ENCODE results near the gene MSANTD4.
A peak's percentile ranks its signal among the peaks of the same experiment; 100 is the strongest.

The MSANTD4 gene

GRCh38 chr11:106021967-106022794, at the start of gene MSANTD4:
Gene MSANTD4, minus strand, starts transcription at chr11:106022240. Its CDS starts 11,323 bp downstream, at chr11:106010917.
- peak within 1 kb of the TSS; percentile 82 for H2AFZ ChIP-seq (ENCODE audit: low read depth, low read length)
- H3K9ac ChIP-seq (ENCODE audit: low read length): peak within 1 kb of the TSS; percentile 81
- no peak for TF ChIP-seq EZH2phosphoT487 (IDR thresholded peaks at IDR 0.05; ENCODE audit: low read depth)
- TF ChIP-seq, protein P1, sequence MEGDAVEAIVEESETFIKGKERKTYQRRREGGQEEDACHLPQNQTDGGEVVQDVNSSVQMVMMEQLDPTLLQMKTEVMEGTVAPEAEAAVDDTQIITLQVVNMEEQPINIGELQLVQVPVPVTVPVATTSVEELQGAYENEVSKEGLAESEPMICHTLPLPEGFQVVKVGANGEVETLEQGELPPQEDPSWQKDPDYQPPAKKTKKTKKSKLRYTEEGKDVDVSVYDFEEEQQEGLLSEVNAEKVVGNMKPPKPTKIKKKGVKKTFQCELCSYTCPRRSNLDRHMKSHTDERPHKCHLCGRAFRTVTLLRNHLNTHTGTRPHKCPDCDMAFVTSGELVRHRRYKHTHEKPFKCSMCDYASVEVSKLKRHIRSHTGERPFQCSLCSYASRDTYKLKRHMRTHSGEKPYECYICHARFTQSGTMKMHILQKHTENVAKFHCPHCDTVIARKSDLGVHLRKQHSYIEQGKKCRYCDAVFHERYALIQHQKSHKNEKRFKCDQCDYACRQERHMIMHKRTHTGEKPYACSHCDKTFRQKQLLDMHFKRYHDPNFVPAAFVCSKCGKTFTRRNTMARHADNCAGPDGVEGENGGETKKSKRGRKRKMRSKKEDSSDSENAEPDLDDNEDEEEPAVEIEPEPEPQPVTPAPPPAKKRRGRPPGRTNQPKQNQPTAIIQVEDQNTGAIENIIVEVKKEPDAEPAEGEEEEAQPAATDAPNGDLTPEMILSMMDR (IDR thresholded peaks at IDR 0.05; ENCODE audit: low read depth, low read length): no peak
- peaks cover 5% of the 10 kb centered on the region for H3K36me3 ChIP-seq (replicated peaks; ENCODE audit: low read depth, low read length)
- H3K27me3 ChIP-seq (ENCODE audit: low read depth, low read length): no peaks in the 10 kb centered on the region
- peaks cover 44% of the 10 kb centered on the region for H3K79me2 ChIP-seq (ENCODE audit: low read length)
- peak within 1 kb of the TSS; percentile 90 for H3K4me3 ChIP-seq (ENCODE audit: low read length)
- peak within 1 kb of the TSS; percentile 47 for H3K27ac ChIP-seq (ENCODE audit: low read length)
- no peaks in the 10 kb centered on the region for H3K9me3 ChIP-seq (ENCODE audit: insufficient read depth, low read length)
- peaks cover 3% of the 10 kb centered on the region; the same call in 1 of the 2 replicates for H4K20me1 ChIP-seq (ENCODE audit: insufficient read depth, low read length)
- peaks cover 17% of the 10 kb centered on the region for H3K4me1 ChIP-seq (ENCODE audit: low read length)
- peak within 1 kb of the TSS; percentile 90 for H3K4me2 ChIP-seq (ENCODE audit: low read length)

- no peak overlapping the region for H3K27ac ChIP-seq (ENCODE audit: low read length)
- no peaks in the 10 kb centered on the region for H3K36me3 ChIP-seq (replicated peaks; ENCODE audit: low read depth, low read length)
- no peaks in the 10 kb centered on the region for H3K4me1 ChIP-seq (ENCODE audit: low read length)
- no peak overlapping the region for H3K4me3 ChIP-seq (ENCODE audit: low read length)
- H3K79me2 ChIP-seq (ENCODE audit: low read length): no peaks in the 10 kb centered on the region
- no peaks in the 10 kb centered on the region for H3K27me3 ChIP-seq (ENCODE audit: low read depth, low read length)
- no peak overlapping the region for H2AFZ ChIP-seq (ENCODE audit: low read depth, low read length)
- no peaks in the 10 kb centered on the region for H3K9me3 ChIP-seq (ENCODE audit: insufficient read depth, low read length)
- no peak overlapping the region for H3K9ac ChIP-seq (ENCODE audit: low read length)
- TF ChIP-seq, protein P1 (IDR thresholded peaks at IDR 0.05; ENCODE audit: low read depth, low read length): no peak
- no peak for TF ChIP-seq EZH2phosphoT487 (IDR thresholded peaks at IDR 0.05; ENCODE audit: low read depth)
- no peaks in the 10 kb centered on the region for H4K20me1 ChIP-seq (ENCODE audit: insufficient read depth, low read length)
- H3K4me2 ChIP-seq (ENCODE audit: low read length): no peak overlapping the region
Measured at GRCh38 chr11:106070606-106071005, 48.6 kb upstream of the MSANTD4 start.

DNA sequence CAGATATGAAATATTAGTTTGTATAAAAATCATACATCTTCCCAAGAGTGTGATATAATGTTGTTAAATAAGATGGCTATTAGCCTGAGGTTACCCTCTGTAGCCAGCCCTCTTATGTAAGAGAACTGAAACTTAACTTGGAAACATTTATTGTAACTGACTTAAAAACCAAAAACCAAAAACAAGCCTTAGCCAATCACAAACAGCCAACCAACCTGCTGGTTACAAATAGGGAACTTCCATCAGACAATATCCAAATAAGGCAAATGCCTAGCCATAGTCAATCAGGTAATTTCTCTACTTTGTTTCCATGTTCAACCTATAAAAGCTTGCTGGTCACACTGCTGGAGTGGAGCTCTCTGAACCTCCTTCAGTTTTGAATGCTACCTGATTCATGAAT, 41.0 kb upstream of the MSANTD4 start:
- Histone ChIP-seq H3K79me2 (ENCODE audit: low read length) (no peaks in the 10 kb centered on the region), H2AFZ (ENCODE audit: low read depth, low read length) (no peak overlapping the region), H4K20me1 (ENCODE audit: insufficient read depth, low read length) (no peaks in the 10 kb centered on the region), H3K4me2 (ENCODE audit: low read length) (no peak overlapping the region), H3K4me1 (ENCODE audit: low read length) (peaks cover 7% of the 10 kb centered on the region), H3K27ac (ENCODE audit: low read length) (no peak overlapping the region), H3K4me3 (ENCODE audit: low read length) (no peak overlapping the region), H3K9me3 (ENCODE audit: insufficient read depth, low read length) (no peaks in the 10 kb centered on the region), H3K9ac (ENCODE audit: low read length) (no peak overlapping the region), H3K36me3 (replicated peaks; ENCODE audit: low read depth, low read length) (no peaks in the 10 kb centered on the region), H3K27me3 (ENCODE audit: low read depth, low read length) (no peaks in the 10 kb centered on the region)
- TF ChIP-seq, protein P1 (IDR thresholded peaks at IDR 0.05; ENCODE audit: low read depth, low read length): no peak
- TF ChIP-seq EZH2phosphoT487 (IDR thresholded peaks at IDR 0.05; ENCODE audit: low read depth): no peak
